HG03439 (cell line): ENCODE data around the gene CLEC3A.
"Not testable (repeated sequence)": the region's sequence is repeated elsewhere in the genome, so short reads cannot be mapped to it uniquely, and the experiment has no call there.

Experiments
- ATAC-seq: cut with Tn5 transposase; IDR thresholded peaks from one replicate; pipeline ENCODE4 v1.9.1; 2021; ENCODE audit warnings: mild to moderate bottlenecking, moderate library complexity; ENCODE audit not compliant: unreplicated experiment

Gene CLEC3A

GRCh38 chr16:78022347-78023060, at the start of gene CLEC3A:
Gene CLEC3A (plus strand): TSS chr16:78022548. CDS start chr16:78022627, 79 bp downstream.
- ATAC-seq = no peak

- ATAC-seq = no peak
Observed at GRCh38 chr16:77974883-77975282, 47.5 kb upstream of the CLEC3A start.

- no peak for ATAC-seq
Observed at GRCh38 chr16:77975942-77976341, 46.4 kb upstream of the CLEC3A start.

- ATAC-seq = no peak
Observed at GRCh38 chr16:77977339-77977738, 45.0 kb upstream of the CLEC3A start.

GRCh38 chr16:77985111-77985510, 37.2 kb upstream of the CLEC3A start:
- ATAC-seq = no peak

- ATAC-seq = no peak
Observed at GRCh38 chr16:77986011-77986740, 36.2 kb upstream of the CLEC3A start.

- ATAC-seq = no peak
Observed at GRCh38 chr16:77987810-77988209, 34.5 kb upstream of the CLEC3A start.

- ATAC-seq = no peak
Observed at GRCh38 chr16:77989846-77990245, 32.5 kb upstream of the CLEC3A start.

- no peak for ATAC-seq
Observed at GRCh38 chr16:77991701-77992100, 30.6 kb upstream of the CLEC3A start.

GRCh38 chr16:77992381-77992780, 30.0 kb upstream of the CLEC3A start:
- not testable (repeated sequence) for ATAC-seq

GRCh38 chr16:77993111-77993985, 29.0 kb upstream of the CLEC3A start:
- ATAC-seq = no peak

GRCh38 chr16:77995843-77996455, 26.4 kb upstream of the CLEC3A start:
- no peak for ATAC-seq

GRCh38 chr16:77998350-77999023, 23.9 kb upstream of the CLEC3A start:
- no peak for ATAC-seq

- no peak for ATAC-seq
Observed at GRCh38 chr16:78001451-78002025, 20.8 kb upstream of the CLEC3A start.

- peak; percentile 98 for ATAC-seq
Observed at GRCh38 chr16:78002915-78003538, 19.3 kb upstream of the CLEC3A start.

GRCh38 chr16:78004517-78004916, 17.8 kb upstream of the CLEC3A start:
- ATAC-seq = no peak

- no peak for ATAC-seq
Observed at GRCh38 chr16:78005881-78006280, 16.5 kb upstream of the CLEC3A start.

- ATAC-seq = no peak
Observed at GRCh38 chr16:78007121-78007520, 15.2 kb upstream of the CLEC3A start.

GRCh38 chr16:78024159-78024558, 1.8 kb downstream of the CLEC3A start:
- no peak for ATAC-seq

- no peak for ATAC-seq
Observed at GRCh38 chr16:78025631-78026030, 3.3 kb downstream of the CLEC3A start.
